ENCODE measurements around the gene MED12L.

Gene MED12L

DNA sequence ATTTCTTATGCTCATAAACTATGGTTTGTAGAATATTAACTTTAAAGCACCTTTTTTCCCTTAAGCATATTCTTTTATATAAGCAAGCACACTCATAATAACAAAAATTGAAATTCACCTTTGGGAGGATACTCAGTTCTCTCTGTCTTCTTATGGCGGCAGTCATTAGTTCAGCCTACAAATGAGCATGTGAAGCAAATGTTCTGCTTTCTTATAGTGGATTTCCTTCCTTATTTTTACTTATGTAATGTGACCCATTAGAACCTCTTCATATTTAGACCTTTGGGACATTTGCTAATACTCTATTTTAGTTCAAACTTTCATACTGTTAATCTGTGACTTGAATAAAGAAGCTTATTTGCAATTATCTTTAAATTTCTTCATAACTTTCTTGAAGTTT, 243.9 kb downstream of the MED12L start, which contains the start of gene P2RY13:
P2RY13 (minus strand) TSS at position 187 of the 400 bp plus-strand sequence; CDS start at position 166, 21 bp downstream.
- CTCF ChIA-PET = interaction anchor here (2.5 kb wide), 1 partner anchor 16 kb away, joined by 19 read pairs; no protein-coding TSS in a partner anchor
- POLR2A ChIA-PET = no interaction called here
- DNase-seq (ENCODE audit: extremely low spot score) = no peak
- TF ChIP-seq, protein P1, sequence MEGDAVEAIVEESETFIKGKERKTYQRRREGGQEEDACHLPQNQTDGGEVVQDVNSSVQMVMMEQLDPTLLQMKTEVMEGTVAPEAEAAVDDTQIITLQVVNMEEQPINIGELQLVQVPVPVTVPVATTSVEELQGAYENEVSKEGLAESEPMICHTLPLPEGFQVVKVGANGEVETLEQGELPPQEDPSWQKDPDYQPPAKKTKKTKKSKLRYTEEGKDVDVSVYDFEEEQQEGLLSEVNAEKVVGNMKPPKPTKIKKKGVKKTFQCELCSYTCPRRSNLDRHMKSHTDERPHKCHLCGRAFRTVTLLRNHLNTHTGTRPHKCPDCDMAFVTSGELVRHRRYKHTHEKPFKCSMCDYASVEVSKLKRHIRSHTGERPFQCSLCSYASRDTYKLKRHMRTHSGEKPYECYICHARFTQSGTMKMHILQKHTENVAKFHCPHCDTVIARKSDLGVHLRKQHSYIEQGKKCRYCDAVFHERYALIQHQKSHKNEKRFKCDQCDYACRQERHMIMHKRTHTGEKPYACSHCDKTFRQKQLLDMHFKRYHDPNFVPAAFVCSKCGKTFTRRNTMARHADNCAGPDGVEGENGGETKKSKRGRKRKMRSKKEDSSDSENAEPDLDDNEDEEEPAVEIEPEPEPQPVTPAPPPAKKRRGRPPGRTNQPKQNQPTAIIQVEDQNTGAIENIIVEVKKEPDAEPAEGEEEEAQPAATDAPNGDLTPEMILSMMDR (IDR thresholded peaks at IDR 0.05; ENCODE audit: control extremely low read depth, extremely low read depth, low read depth, missing control alignments) = no peak

GRCh38 chr3:151330379-151330778, 244.9 kb downstream of the MED12L start:
- no peak for DNase-seq (ENCODE audit: extremely low spot score)
- TF ChIP-seq, protein P1 (IDR thresholded peaks at IDR 0.05; ENCODE audit: control extremely low read depth, extremely low read depth, low read depth, missing control alignments) = no peak

GRCh38 chr3:151330899-151331298, 245.4 kb downstream of the MED12L start:
- CTCF ChIA-PET = no interaction called here
- no peak for DNase-seq (ENCODE audit: extremely low spot score)

More at GRCh38 chr3:151330379-151330778, 244.9 kb downstream of the MED12L start:
- POLR2A ChIA-PET = no interaction called here
- CTCF ChIA-PET = no interaction called here

DNA sequence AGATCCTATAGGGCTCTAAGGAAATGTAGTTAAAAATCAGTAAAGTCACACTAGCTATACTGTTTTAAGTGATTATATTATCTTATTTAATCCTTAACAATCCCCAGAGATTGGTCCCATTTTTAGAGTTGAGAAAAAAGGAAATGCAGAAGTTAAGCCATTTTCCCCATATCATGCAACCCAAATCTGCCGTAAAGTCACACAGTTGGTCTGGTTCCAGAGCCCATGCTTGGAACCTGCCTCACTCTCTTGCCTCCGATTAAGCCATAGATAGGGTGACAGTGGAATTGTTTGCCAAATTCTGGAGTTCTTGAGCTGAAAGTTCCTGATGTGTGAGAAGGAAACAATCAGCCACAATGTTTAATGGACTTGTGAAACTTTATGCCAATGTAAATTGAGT, 246.2 kb downstream of the MED12L start:
- no peak for DNase-seq (ENCODE audit: extremely low spot score)
- ChIA-PET CTCF (interaction anchor here (0.8 kb wide), 1 partner anchor 164 kb away, joined by 3 read pairs; no protein-coding TSS in a partner anchor), POLR2A (no interaction called here)
- TF ChIP-seq, protein P1 (IDR thresholded peaks at IDR 0.05; ENCODE audit: control extremely low read depth, extremely low read depth, low read depth, missing control alignments) = no peak

More at GRCh38 chr3:151330899-151331298, 245.4 kb downstream of the MED12L start:
- POLR2A ChIA-PET = no interaction called here
- TF ChIP-seq, protein P1 (IDR thresholded peaks at IDR 0.05; ENCODE audit: control extremely low read depth, extremely low read depth, low read depth, missing control alignments) = no peak

- POLR2A ChIA-PET = no interaction called here
- no peak for DNase-seq (ENCODE audit: extremely low spot score)
- TF ChIP-seq, protein P1 (IDR thresholded peaks at IDR 0.05; ENCODE audit: control extremely low read depth, extremely low read depth, low read depth, missing control alignments) = no peak
- CTCF ChIA-PET = interaction anchor here (0.9 to 1.6 kb wide), 4 partner anchors 10 to 29 kb away, joined by 3 to 4 read pairs (median 3); partner anchors contain the start of gene GPR87
These were observed 260.4 kb downstream of the MED12L start for GRCh38 chr3:151345859-151346258.

GRCh38 chr3:151346292-151346691, 260.8 kb downstream of the MED12L start:
- TF ChIP-seq, protein P1 (IDR thresholded peaks at IDR 0.05; ENCODE audit: control extremely low read depth, extremely low read depth, low read depth, missing control alignments) = no peak
- CTCF ChIA-PET = interaction anchor here (0.9 to 1.6 kb wide), 5 partner anchors 9 to 30 kb away, joined by 3 to 4 read pairs (median 3); partner anchors contain the start of gene GPR87
- no peak for DNase-seq (ENCODE audit: extremely low spot score)
- POLR2A ChIA-PET = no interaction called here

Data from GM10248 (cell line).